Effector CD4-positive, alpha-beta T cell (primary cell): ENCODE data around the gene STK4.

ENCODE experiments used
- DNase-seq: peaks from one replicate; pipeline ENCODE4 v3.0.0-alpha.2; 2020

The STK4 gene

GRCh38 chr20:45117581-45117980 lies 151.3 kb downstream of the STK4 start:
- no peak for DNase-seq

GRCh38 chr20:45118028-45118427 lies 151.7 kb downstream of the STK4 start:
- no peak for DNase-seq

GRCh38 chr20:45119556-45120266 lies 153.4 kb downstream of the STK4 start:
- DNase-seq = no peak

GRCh38 chr20:45121388-45121787 lies 155.1 kb downstream of the STK4 start:
- DNase-seq = no peak

GRCh38 chr20:45124365-45124764 lies 158.1 kb downstream of the STK4 start, which contains the start of gene WFDC12:
WFDC12 (minus strand) TSS chr20:45124465; CDS start chr20:45124447, 18 bp downstream.
- no peak for DNase-seq

GRCh38 chr20:45128099-45128498 lies 161.8 kb downstream of the STK4 start:
- no peak for DNase-seq
